Cerebellar cortex (tissue), 1 donor: ENCODE data around the gene OR5T2.
"Not testable (repeated sequence)": the region's sequence is repeated elsewhere in the genome, so short reads cannot be mapped to it uniquely, and the experiment has no call there.

Experiments used
- DNase-seq: peaks from one replicate; pipeline ENCODE4 v3.0.0-alpha.2; 2015; ENCODE audit warnings: low spot score

The OR5T2 gene

GRCh38 chr11:56234155-56234554 is at the start of gene OR5T2:
Gene OR5T2 (minus strand): TSS chr11:56234255. CDS start chr11:56233062, 1,193 bp downstream.
- no peak for DNase-seq

- no peak for DNase-seq
Measured at GRCh38 chr11:56273854-56274253, 39.8 kb upstream of the OR5T2 start, which contains the start of gene OR5T1. Gene OR5T1 (plus strand): TSS chr11:56274154. CDS start chr11:56275639, 1,485 bp downstream.

- no peak for DNase-seq
Measured at GRCh38 chr11:56271092-56271491, 37.0 kb upstream of the OR5T2 start.

DNA sequence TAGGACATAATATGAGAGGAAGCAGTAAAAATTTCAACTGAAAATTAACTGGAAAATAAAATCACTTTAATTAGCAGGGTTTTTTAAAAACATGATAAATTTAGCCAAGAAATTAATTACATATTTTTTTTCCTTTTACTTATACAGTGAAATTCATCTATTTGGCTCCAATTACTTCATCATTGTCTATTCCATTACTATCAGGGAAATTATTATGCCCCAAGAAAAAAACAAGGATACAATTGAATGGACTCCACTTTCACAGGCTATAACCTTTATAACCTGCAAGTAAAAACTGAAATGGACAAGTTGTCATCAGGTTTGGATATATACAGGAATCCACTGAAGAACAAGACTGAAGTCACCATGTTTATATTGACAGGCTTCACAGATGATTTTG is 17.9 kb upstream of the OR5T2 start, which contains the start of gene OR5T3:
Gene OR5T3 (plus strand): TSS at position 301 of the 400 bp plus-strand sequence. CDS start 0 bp downstream, at position 301.
- DNase-seq = no peak

GRCh38 chr11:56219735-56220134 is 14.3 kb downstream of the OR5T2 start:
- not testable (repeated sequence) for DNase-seq

DNA sequence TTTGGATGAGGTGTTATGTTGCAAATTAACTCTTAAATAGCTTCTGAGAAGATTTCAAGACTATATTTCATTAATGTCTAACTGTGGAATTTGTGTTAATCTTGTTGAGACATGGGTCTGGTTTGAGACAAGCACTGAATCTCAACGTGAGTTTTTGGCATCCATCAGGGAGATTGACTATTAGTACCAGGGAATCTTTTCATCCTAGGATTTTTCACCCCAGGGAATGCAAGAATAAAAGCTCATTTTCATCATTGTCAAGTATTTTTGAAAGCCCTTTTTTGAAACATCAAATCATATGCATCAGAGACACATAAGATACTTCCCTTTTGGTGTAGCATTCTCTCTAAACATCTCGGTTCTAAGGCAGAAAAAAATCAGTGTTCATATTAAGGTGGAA is 19.5 kb downstream of the OR5T2 start:
- DNase-seq = no peak

GRCh38 chr11:56207790-56208189 is 26.3 kb downstream of the OR5T2 start:
- DNase-seq = no peak

DNA sequence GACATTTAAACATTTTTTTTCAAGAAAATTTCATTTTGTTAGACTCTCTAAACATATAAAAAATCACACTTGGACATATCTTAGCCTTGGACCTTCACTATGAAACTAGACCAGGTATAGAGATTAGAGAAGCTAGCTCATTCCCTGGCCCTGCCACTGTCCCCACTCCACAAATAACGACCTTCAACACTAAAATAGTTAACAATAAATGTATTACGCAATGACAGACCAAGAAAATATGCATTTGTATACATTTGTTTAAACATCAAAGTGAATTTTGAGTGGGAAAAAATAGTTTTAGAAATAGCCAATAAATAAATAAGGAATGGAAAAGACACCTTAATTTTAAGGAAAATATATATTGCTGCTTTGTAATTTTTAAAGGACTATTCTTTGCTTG is 36.7 kb downstream of the OR5T2 start:
- DNase-seq = no peak

DNA sequence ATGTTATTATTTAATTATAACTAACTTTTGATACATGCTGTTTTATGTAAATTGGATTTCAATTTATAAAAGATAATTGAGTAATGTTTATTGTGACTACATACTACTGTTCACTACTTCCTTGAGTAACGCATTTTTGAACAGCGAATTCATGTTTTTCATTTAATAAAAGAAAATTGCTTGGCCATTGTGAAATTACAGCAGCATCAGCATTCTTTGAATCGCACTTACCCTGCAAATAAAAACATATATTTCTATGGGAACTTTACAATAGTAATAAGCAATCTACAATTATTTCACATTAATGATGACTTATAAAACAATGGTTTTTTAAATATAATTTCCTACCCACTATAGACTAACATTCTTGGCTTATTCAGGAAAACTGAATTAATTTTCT is 37.4 kb downstream of the OR5T2 start:
- DNase-seq = no peak

DNA sequence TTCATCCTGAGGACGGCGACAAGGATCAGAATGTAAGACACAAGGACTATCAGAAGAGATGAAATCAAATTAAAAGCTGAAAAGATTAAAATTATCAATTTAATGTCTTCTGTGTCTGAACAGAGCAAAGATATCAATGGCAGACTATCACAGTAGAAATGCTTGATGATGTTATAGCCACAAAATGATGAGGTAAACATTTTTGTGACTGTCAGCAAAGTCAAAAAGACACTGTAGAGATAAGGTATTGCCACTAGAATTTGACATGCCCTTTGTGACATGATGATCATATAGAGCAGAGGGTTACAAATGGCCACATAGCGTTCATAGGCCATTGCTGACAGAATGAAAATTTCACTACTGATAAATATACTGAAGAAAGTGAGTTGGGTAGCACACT is 45.5 kb downstream of the OR5T2 start:
- DNase-seq = no peak

DNA sequence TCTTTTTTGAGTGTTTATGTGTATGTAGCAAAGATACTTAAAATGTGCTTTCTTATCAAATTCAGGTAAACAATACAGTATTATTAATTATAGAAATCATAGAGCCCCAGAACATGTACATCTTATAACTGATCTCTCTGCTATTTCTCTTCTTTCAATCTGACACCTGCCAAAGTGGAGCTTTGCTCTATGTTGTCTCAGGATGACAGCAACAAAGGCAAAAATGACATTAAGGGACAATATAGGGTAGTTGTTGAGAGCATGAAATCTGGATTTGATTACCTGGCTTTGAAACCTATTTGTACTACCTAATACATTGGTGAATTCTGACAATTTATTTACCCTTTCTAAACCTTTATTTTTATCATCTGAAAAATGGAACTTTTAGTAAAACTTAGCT is 50.6 kb downstream of the OR5T2 start:
- no peak for DNase-seq
